ENCODE measurements around the gene MDFIC2.

Gene MDFIC2

DNA sequence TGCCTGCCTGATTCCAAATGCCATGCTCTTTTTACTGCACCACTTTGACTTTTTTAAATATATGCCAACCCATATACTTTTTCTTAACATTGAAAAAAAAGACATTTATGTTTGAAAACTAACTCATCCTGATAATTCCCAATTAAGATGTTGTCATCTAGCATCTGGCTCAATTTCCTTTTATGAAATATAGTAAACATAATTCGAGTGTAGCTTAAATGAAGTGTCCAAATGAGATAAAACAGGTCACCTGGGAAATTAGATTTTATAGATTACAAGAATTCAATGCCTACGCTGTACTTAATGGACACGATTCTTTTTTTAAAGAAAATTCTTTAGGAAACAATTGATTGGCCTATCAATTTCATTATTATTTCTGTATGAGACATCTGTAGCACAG lies 2.8 kb downstream of the MDFIC2 start:
- TF ChIP-seq CREB1 (IDR thresholded peaks at IDR 0.05; ENCODE audit: low read depth): no peak
- TF ChIP-seq CEBPB (IDR thresholded peaks at IDR 0.05): no peak
- TF ChIP-seq, protein P1, sequence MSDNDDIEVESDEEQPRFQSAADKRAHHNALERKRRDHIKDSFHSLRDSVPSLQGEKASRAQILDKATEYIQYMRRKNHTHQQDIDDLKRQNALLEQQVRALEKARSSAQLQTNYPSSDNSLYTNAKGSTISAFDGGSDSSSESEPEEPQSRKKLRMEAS (IDR thresholded peaks at IDR 0.05): no peak
- no peak for TF ChIP-seq EGR1 (IDR thresholded peaks at IDR 0.05)
- no peak for TF ChIP-seq EP300 (IDR thresholded peaks at IDR 0.05; ENCODE audit: borderline replicate concordance)
- no peak for TF ChIP-seq TCF12 (IDR thresholded peaks at IDR 0.05; ENCODE audit: low read depth)
- no peak for TF ChIP-seq TEAD4 (IDR thresholded peaks at IDR 0.05)
- no peak for TF ChIP-seq TAF1 (IDR thresholded peaks at IDR 0.05; ENCODE audit: low read depth)
- no peak for TF ChIP-seq YY1 (IDR thresholded peaks at IDR 0.05; ENCODE audit: low read depth)
- TF ChIP-seq, protein P2, sequence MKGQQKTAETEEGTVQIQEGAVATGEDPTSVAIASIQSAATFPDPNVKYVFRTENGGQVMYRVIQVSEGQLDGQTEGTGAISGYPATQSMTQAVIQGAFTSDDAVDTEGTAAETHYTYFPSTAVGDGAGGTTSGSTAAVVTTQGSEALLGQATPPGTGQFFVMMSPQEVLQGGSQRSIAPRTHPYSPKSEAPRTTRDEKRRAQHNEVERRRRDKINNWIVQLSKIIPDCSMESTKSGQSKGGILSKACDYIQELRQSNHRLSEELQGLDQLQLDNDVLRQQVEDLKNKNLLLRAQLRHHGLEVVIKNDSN (IDR thresholded peaks at IDR 0.05): no peak
- TF ChIP-seq FOXM1 (IDR thresholded peaks at IDR 0.05; ENCODE audit: borderline replicate concordance, low read depth): no peak
- no peak for TF ChIP-seq RAD21 (IDR thresholded peaks at IDR 0.05; ENCODE audit: low read depth)
- TF ChIP-seq, protein P3, sequence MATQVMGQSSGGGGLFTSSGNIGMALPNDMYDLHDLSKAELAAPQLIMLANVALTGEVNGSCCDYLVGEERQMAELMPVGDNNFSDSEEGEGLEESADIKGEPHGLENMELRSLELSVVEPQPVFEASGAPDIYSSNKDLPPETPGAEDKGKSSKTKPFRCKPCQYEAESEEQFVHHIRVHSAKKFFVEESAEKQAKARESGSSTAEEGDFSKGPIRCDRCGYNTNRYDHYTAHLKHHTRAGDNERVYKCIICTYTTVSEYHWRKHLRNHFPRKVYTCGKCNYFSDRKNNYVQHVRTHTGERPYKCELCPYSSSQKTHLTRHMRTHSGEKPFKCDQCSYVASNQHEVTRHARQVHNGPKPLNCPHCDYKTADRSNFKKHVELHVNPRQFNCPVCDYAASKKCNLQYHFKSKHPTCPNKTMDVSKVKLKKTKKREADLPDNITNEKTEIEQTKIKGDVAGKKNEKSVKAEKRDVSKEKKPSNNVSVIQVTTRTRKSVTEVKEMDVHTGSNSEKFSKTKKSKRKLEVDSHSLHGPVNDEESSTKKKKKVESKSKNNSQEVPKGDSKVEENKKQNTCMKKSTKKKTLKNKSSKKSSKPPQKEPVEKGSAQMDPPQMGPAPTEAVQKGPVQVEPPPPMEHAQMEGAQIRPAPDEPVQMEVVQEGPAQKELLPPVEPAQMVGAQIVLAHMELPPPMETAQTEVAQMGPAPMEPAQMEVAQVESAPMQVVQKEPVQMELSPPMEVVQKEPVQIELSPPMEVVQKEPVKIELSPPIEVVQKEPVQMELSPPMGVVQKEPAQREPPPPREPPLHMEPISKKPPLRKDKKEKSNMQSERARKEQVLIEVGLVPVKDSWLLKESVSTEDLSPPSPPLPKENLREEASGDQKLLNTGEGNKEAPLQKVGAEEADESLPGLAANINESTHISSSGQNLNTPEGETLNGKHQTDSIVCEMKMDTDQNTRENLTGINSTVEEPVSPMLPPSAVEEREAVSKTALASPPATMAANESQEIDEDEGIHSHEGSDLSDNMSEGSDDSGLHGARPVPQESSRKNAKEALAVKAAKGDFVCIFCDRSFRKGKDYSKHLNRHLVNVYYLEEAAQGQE (IDR thresholded peaks at IDR 0.05; ENCODE audit: low read depth): no peak

DNA sequence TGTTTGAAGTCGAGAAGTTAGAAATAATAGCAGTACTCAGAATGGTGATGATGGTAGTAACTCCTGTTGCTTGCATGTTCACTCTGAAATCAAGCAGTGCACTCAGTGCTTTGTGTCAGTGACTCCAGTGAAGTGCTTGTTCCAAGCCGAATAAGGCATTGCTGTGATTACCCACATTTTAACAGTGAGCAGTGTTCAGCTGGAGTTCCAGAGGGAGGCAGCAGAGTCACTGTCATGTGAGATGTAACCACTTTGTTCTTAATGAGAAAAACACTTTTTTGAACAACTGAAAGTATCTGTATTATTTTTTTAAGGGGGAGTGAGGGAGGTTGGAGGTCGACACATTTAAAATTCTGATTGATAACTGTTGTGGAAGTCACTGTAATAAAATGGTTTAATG lies 3.7 kb downstream of the MDFIC2 start:
- TF ChIP-seq, protein P3 (IDR thresholded peaks at IDR 0.05; ENCODE audit: low read depth): no peak
- TF ChIP-seq ZBTB7A (IDR thresholded peaks at IDR 0.05; ENCODE audit: low read depth): no peak
- TF ChIP-seq CREB1 (IDR thresholded peaks at IDR 0.05; ENCODE audit: low read depth): no peak
- TF ChIP-seq, protein P2 (IDR thresholded peaks at IDR 0.05): no peak
- no peak for TF ChIP-seq RAD21 (IDR thresholded peaks at IDR 0.05; ENCODE audit: low read depth)
- no peak for TF ChIP-seq TCF12 (IDR thresholded peaks at IDR 0.05; ENCODE audit: low read depth)
- TF ChIP-seq, protein P1 (IDR thresholded peaks at IDR 0.05): no peak
- TF ChIP-seq EP300 (IDR thresholded peaks at IDR 0.05; ENCODE audit: borderline replicate concordance): no peak
- TF ChIP-seq TAF1 (IDR thresholded peaks at IDR 0.05; ENCODE audit: low read depth): no peak
- no peak for TF ChIP-seq NFIC (IDR thresholded peaks at IDR 0.05)
- no peak for TF ChIP-seq TEAD4 (IDR thresholded peaks at IDR 0.05)
- TF ChIP-seq CEBPB (IDR thresholded peaks at IDR 0.05): no peak
- TF ChIP-seq YY1 (IDR thresholded peaks at IDR 0.05; ENCODE audit: low read depth): no peak
- no peak for TF ChIP-seq FOXM1 (IDR thresholded peaks at IDR 0.05; ENCODE audit: borderline replicate concordance, low read depth)

DNA sequence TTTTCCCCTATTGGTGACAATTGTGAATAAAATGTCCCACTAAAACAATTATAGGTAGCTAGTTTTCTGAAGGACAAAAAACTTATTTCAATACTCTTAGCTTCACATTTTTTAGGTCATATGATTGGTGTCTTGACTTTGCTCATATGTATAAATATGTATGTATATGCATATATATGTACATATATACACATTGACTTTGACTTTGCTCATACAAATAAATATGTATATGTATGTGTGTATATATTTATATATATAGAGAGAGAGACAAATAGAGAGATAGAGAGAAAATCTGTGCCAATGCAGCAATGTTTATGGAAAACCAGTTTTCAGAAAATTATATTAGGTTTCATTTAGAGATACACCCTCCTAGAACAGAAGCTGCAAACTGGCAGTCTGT lies 5.7 kb downstream of the MDFIC2 start:
- TF ChIP-seq TAF1 (IDR thresholded peaks at IDR 0.05; ENCODE audit: low read depth): no peak
- TF ChIP-seq TEAD4 (IDR thresholded peaks at IDR 0.05): no peak
- no peak for TF ChIP-seq CREB1 (IDR thresholded peaks at IDR 0.05; ENCODE audit: low read depth)
- no peak for TF ChIP-seq EP300 (IDR thresholded peaks at IDR 0.05; ENCODE audit: borderline replicate concordance)
- TF ChIP-seq YY1 (IDR thresholded peaks at IDR 0.05; ENCODE audit: low read depth): no peak
- TF ChIP-seq NFIC (IDR thresholded peaks at IDR 0.05): no peak
- no peak for TF ChIP-seq TCF12 (IDR thresholded peaks at IDR 0.05; ENCODE audit: low read depth)
- TF ChIP-seq, protein P3 (IDR thresholded peaks at IDR 0.05; ENCODE audit: low read depth): no peak
- no peak for TF ChIP-seq CEBPB (IDR thresholded peaks at IDR 0.05)
- TF ChIP-seq, protein P1 (IDR thresholded peaks at IDR 0.05): no peak
- TF ChIP-seq, protein P2 (IDR thresholded peaks at IDR 0.05): no peak
- no peak for TF ChIP-seq FOXM1 (IDR thresholded peaks at IDR 0.05; ENCODE audit: borderline replicate concordance, low read depth)
- TF ChIP-seq ZBTB7A (IDR thresholded peaks at IDR 0.05; ENCODE audit: low read depth): no peak
- no peak for TF ChIP-seq RAD21 (IDR thresholded peaks at IDR 0.05; ENCODE audit: low read depth)
- no peak for TF ChIP-seq EGR1 (IDR thresholded peaks at IDR 0.05)
